ENCODE measurements around the gene FCHSD1.
"Not testable (repeated sequence)": the region's sequence is repeated elsewhere in the genome, so short reads cannot be mapped to it uniquely, and the experiment has no call there.

Gene FCHSD1

DNA sequence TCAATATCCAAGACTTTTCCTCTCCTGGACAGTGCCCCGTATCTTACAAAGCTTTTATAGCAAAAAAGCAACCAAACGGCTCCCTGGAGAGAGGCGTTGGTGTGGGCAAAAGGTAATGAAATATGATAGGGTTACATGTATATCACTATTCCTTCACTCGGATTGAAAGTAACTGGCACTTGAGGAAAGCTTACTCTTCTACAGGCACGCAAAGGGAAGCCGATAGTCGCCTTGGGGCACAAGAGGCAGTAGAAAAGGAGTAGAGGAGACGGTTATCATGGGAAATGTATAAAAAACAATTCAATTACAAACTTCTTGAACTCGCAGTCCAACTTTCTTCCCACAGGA lies 33.6 kb downstream of the FCHSD1 start:
- no peak for DNase-seq (ENCODE audit: low read depth, low spot score)

DNA sequence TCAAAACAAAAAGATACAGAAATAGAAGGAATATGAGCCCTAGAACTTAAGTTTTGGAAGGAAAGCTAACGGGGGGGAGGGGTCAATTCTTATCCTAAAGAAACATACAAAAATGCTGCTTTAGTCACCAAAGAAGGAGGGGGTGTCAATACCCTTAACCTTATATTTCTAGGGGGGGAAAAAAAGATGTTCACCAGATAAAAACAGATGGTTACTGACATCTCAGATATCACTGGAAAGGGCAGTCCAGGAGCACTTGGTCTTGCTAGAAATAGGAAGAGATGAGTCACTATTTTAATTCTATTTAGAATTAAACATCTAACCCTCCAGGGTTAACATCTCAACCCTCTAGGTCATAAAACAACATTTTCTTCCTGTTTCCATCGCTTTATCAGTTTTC lies 34.1 kb downstream of the FCHSD1 start:
- DNase-seq (ENCODE audit: low read depth, low spot score), result no peak

DNA sequence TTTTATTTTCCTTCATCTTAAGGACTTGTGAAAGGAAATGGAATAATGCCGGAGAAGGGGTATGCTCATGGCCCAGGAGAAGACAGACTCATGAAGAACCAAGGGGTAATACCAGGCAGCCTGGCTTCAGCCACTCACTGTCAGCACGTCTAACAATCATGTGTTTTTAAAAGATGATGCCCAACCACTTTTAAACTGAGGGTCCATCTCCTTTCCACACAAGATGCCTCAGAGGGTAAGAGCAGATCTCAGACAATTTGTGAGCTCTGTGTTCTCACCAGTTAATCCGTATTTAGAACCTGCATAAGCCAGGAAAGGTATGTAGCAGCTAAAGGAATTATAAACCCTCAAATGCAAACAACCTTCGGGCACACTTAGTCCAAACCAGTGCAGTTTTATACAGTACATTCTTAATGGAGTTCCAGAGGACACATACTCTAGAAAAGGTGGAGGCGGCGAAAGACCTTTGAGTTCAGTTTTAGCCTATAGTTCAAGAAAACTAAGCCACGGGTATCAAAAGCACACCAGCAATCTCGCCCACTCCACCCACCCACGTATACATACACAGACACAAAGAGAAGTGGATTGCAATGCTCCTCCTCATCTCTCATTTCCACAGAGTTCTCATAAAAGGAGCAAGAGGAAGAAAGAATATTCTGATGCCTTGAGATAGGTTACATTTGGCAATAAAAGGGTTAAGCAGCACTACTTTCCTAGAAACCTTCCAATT lies 35.1 kb downstream of the FCHSD1 start:
- no peak for DNase-seq (ENCODE audit: low read depth, low spot score)

DNA sequence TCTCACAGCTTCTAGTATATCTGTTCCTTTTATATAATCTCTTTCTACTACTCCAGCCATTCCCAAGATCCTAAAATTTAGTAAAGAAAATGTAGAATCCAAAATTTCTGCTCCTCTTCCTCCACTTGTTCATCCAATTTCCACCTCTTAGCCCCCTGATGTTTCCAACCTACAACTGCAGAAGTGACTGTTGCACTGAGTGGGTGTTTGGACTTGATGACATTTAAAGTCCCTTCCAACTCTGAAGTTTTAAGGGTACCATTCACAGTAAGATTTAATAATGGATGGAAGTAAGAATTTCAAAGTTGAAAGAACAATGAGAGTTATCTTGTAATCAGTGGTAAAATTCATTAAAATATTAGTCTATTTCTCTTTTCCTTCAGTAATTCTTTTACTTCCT lies 37.9 kb downstream of the FCHSD1 start:
- DNase-seq (ENCODE audit: low read depth, low spot score), result no peak

DNA sequence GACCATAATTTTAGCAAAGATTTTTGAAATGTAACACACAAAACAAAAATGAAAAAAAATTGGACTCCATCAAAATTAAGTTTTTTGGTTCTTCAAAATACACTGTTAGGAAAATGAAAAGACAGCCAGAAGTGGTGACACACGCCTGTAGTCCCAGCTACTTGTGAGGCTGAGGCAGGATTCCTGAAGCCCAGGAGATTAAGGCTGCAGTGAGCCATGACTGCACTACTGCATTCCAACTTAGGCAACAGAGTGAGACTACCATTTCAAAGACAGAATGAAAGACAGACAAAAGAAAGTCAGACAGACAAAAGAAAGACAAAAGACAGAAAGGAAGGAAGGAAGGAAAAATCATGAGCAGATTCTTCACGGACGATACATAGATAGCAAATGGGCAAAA lies 39.9 kb downstream of the FCHSD1 start:
- no peak for DNase-seq (ENCODE audit: low read depth, low spot score)

DNA sequence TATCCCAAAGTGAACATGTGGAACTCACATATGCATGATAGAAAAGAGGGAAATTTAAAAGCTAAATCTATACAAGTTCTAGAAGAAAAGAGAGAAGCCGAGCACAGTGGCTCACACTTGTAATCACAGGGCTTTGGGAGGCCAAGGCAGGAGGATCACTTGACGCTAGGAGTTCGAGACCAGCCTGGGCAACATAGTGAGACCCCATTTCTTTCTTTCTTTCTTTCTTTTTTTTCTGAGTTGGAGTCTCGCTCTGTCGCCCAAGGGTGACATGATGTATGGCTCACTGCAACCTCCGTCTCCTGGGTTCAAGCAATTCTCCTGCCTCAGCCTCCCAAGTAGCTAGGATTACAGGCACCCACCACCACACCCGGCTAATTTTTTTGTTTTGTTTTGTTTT lies 41.3 kb downstream of the FCHSD1 start:
- DNase-seq (ENCODE audit: low read depth, low spot score), result not testable (repeated sequence)

DNA sequence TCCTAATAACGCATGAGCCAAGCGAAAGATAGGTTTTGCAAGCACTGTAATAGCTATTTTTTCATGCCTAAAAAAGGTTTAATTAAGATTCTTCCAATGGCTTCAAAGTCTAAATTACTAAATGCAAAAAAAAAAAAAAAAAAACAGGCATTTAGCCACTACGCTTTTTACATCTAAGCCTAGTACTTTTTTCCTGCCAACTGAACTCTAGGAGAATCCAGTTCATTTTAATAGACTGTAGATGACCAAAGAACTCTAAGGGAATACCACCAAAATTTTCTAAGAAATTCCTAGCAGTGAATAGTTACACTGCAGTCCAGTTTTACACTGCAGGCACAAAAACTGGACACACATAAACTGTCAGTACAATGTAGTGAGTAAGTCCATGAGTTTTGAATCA lies 42.2 kb downstream of the FCHSD1 start:
- no peak for DNase-seq (ENCODE audit: low read depth, low spot score)

DNA sequence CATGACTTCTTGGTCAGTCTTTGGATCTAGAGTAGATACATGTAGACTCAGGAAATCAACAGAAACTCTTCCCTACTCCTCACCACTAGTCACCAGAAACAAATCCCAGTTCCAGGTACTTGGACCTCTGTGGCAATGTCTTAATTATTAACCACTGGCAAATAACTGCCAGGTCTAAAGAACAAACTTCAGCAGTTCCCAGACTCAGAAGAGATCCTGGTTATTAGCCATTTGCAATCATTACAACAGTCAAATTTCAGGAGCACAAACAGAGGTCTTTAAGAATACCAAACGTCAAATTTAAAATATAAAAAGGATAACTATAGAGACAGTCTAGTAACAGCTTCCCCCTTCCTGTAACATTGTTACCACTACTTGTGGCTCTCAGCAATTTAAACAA lies 42.7 kb downstream of the FCHSD1 start:
- DNase-seq (ENCODE audit: low read depth, low spot score), result no peak

DNA sequence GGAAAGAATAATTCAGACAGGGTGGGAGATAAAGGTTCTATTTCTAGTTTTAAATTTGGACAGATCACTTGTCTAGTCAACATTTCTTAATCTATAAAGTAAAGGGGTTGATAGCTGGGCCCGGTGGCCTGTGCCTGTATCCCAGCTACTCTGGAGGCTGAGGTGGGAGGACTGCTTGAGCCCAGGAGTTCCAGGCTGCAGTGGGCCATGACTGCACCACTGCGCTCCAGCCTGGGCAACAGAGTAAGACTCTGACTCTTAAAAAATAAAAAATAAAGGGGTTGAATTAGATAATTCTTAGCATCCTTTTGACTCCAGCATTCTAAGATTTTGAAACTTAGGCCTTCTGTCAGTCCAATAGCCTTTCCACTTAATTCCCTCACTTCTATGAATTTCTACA lies 43.2 kb downstream of the FCHSD1 start:
- DNase-seq (ENCODE audit: low read depth, low spot score), result no peak

DNA sequence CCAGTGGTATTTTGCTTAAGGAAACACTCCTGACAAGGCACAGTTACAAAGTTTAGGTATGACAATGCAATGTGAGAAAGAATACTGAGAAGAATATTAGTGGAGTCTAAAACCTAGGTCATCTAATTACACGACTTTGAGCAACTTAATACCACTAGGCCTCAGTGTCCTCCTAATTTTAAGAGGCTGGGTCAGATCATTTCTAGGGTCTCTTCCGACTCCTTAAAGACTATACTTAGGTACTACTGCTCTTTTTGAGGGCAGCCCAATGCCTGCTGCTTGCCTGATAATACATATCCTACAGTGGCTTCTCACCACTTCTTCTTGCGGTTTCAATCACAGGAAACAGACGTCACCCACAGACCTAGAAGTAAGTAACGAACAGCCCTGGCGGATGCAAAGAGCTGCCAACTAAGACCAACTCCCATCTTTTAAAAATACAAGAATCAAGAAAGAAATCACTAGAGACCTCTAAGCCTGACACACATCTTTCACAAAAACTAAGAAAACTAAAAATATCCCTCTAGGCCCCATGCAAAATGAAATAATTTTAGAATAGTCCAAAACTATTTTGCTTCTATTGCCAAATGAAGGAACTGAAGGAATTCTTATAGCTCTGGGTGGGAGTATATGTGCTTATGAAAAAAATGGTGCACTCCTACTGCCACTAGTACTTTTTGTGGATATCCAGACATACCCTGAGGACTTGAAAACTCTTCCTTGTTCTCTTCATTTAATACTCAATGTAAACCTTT lies 45.5 kb downstream of the FCHSD1 start:
- DNase-seq (ENCODE audit: low read depth, low spot score), result no peak

DNA sequence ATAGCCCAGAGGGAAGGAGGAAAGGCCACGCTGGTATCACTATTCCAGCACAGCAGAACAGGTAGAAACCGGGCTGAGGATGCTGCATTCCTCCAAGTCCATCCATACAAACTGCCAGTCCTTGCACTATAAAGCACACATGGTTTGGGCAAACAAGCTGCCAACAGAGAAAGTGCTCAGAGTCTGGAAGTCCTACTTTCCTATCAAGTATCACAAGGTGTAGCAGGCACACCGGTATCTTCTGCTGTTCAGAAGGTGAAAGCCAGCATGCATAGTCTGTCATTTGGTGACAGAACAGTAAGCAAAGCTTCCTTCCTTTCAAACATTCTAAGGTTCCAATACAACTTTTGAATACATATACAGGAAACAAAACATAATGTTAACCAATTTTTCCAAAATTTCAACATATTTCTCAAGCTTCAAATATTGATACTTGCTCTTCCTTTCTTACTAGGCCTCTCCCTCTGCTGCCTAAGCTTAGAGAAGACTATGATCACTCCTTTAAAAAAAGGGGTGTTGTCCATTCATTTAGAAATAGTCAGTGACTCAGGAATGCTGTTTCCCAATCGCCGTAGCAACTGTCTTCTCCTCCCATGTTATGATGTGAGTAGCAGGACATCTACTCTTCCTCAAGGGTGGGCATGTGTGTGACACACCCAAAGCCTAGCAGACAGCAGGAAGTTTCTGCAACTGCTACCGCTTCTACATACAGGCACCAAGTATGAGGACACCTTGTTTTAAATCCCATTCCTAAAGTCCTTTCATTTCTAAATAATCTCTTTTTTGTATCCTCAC lies 47.1 kb downstream of the FCHSD1 start:
- DNase-seq (ENCODE audit: low read depth, low spot score), result no peak

DNA sequence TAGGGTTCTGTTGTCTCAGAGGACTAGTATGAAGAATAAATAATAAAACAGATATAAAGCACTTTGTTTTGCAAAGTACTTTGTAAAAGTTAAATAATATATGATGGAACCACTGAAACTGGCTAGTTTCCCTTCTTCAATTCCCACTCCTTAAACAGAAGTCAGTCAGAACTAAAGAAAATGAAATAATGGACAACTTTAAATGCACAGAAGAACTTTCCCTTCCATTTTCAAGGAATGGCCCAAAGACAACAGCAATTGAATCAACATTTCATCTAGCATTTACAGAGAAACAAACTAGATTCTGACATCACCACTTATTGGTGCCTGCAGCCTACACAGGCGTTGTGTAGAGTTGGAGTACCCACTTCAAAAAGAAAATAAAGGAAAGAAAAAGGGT lies 48.6 kb downstream of the FCHSD1 start:
- no peak for DNase-seq (ENCODE audit: low read depth, low spot score)

DNA sequence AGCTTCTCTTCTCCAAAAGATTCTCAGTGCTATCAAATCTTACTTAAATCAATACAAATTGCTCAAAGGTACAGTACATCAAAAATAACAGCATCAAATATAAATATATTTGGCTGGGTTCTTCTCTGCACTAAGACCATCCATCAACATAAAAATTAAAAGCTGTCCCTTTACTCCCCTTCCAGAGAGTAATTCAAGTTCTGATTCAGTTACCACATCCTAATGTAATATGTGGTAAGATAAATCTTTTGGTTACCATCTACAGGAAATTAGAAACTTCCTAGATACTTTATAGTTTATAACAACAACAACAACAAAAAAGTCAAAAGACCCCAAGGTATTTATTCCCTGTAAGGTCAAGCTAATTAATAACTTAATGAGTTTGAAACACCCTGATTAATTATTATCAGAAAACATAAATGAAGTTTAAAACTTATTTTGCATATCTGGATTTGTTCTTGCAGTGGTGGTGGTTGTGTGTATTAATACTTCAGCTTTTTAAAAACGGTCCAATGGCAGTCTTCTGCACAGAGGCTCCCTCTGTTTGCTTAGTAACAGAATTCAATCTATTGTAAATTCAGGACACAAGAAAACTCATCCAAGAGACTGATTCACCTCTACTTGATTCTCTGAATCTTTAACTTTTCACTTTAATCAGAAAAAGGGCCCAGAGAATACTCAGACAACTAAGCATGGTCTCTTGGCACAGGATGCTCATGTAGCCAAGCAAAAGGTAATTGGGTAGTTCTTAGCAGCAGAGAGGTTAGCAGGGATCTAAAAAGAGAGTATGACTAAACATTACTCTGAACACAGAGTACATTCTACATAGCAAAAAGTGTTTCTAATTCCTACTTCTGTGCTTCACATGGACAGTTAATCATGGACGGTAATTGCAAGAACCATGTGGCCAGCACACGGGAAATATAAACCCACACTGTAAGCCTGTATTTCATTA lies 52.5 kb downstream of the FCHSD1 start:
- DNase-seq (ENCODE audit: low read depth, low spot score), result no peak

DNA sequence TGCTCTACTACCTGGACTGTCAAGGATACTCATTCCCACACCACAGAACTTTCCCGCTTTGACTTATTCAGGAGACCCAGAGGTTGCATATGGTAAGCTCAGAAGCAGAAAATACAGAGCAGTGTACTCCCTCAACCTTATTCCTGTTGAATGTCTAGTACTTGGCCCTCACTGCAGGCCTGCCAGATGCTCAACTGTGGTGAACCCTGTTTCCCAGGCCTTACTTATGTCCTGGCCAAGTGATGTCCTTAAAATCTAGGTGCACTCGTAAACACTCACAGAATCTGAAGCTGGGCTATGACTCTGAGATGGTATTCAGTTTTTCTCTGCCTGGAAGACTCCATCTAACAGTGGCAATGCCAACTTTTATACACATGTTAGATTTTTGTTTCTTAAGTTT lies 53.4 kb downstream of the FCHSD1 start:
- no peak for DNase-seq (ENCODE audit: low read depth, low spot score)

DNA sequence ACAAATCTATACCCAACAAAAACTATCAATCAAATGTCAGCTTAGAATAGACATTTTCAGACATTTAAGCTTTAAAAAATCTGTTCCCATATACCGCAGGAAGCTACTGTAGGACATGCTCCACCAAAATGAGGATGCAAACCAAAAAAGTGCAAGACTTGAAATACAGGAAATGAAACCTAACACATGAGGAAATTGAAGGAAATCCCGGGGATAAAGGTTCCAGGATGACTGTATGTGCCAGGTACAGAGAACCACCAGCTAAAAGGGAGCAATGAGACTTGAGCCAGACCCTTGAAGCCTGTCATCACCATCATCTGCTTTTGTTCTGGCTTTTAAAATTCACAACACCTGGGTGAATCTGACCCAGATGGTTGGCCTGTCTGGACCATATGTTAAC lies 53.8 kb downstream of the FCHSD1 start:
- DNase-seq (ENCODE audit: low read depth, low spot score), result no peak

DNA sequence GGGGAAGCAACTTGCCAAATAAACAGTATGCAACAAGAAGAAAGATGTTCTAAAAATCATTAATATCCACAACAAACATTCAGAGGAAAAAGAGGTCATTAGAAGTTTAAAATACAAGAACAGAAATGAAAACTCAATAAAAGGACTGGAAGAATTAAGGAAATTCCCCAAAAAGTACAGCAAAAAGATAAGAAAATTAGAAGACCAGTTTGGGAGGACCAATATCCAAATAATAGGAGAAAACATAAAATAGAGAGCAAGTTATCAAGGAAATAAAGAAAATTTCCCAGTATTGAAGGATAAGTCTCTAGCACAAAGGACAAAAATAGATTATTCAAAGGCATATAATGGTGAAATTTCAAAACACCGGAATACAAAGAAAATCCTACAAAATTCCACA lies 54.4 kb downstream of the FCHSD1 start:
- no peak for DNase-seq (ENCODE audit: low read depth, low spot score)

DNA sequence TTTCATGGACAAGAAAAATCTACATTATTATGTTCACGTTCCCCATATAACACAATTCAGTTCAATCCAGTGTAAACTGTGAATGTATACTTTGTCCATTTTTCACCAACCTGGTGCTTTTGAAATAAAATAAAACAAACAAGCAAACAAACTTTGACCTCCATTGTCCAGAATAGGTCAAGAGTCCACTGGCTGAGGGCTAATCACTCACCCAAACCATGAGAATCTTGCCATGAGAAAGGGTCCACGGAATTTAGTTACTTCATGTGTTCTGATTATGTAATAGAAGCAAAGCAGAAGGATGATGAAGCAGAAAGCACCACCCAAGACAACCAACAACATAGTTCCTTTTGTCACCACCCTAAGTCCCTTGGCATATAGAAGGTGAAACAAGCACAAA lies 61.1 kb downstream of the FCHSD1 start:
- no peak for DNase-seq (ENCODE audit: low read depth, low spot score)

All from brain pericyte (primary cell).